NCI-H2171 treated with DMSO at 0.1 percent for 48 hours (cell line): Measurements from ENCODE around the gene CCDC27.

Experiments
- DNase-seq: peaks from one replicate; lab custom pipeline; 2025; lab: John Stamatoyannopoulos, UW

The CCDC27 gene

DNA sequence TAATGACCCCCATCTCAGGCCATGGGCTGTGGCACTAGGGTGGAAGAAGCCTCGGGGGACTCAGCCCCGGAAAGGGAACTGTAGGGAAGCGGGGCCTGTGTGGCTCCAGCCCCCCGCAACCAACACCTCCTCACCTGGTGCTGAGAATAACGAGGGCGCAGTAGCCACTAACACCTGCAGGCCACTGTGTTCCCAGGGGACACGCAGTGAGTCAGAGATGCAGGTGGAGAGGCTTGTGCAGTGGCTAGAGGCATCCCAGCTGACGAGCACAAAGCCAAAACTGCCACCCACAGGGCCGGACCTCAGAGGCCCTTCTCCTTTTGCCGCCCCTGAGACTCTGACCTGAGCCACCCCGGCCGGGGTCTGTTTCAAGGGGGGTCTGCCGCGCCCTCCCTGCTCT, 33.5 kb upstream of the CCDC27 start:
- no peak for DNase-seq

DNA sequence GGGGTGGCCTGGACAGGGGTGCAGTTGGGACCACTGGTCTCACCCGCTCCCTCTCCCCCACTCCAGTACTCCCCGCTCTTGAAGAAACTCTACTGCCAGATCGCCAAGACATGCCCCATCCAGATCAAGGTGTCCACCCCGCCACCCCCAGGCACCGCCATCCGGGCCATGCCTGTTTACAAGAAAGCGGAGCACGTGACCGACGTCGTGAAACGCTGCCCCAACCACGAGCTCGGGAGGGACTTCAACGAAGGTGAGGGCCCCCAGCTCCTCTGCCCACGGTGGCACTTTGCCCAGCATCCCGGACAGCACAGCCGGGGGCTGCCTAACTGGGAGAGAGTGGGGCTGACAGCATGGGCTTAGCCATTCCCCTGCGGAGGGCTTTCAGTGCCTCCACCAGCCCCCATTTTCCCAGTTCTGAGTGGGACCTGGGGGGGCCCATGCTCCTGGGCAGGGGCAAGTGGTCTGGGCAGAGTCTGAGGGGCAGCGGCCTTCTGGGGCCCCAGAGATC, 30.2 kb upstream of the CCDC27 start:
- DNase-seq = no peak

DNA sequence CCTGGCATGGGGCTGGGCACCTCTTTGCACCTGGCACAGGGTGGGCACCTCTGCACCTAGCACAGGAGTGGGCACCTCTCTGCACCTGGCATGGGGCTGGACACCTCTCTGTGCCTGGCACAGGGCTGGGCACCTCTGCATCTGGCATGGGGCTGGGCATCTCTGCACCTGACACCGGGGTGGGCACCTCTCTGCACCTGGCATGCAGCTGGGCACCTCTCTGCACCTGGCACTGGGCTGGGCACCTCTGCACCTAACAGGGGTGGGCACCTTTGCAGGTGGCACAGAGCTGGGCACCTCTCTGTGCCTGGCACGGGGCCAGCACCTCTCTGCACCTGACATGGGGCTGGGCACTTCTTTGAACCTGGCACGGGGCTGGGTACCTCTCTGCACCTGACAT, 29.4 kb upstream of the CCDC27 start:
- no peak for DNase-seq

DNA sequence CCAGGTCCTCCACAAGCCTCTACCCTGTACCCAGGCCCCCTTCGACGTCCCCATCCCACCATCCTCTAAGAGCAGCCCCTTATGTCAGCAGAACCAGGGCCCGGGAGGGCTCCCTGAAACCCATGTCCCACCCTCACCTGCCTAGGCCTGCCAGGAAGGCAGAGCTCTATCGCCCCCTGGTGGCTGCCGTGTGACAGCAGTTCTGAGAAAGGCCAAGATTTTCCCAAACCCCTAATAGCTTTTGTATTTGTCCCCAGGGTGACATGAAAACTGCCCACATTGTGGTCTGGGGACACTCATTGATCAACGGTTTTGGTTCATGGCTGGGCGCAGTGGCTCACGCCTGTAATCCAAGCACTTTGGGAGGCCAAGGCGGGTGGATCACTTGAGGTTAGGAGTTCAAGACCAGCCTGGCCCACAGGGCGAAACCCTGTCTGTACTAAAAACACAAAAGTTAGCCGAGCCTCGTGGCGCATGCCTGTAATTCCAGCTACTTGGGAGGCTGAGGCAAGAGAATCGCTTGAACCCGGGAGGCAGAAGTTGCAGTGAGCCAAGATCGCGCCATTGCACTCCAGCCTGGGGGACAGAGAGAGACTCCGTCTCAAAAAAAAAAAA, 27.7 kb upstream of the CCDC27 start:
- DNase-seq = peak; percentile 72

DNA sequence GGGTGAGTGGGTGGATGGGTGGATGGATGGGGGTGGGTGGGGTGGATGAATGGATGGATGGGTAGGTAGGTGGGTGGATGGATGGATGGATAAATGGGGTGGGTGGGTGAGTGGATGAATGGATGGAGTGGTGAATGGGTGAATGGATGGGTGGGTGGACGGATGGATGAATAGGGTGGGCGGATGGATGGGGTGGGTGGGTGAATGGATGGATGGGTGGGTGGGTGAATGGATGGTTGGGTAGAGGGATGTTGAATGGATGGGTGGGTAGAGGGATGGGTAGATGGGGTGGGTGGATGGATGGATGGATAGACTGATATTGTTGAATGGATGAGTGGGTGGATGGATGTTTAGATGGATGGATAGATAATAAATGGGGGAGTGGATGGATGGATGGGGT, 26.9 kb upstream of the CCDC27 start:
- no peak for DNase-seq

DNA sequence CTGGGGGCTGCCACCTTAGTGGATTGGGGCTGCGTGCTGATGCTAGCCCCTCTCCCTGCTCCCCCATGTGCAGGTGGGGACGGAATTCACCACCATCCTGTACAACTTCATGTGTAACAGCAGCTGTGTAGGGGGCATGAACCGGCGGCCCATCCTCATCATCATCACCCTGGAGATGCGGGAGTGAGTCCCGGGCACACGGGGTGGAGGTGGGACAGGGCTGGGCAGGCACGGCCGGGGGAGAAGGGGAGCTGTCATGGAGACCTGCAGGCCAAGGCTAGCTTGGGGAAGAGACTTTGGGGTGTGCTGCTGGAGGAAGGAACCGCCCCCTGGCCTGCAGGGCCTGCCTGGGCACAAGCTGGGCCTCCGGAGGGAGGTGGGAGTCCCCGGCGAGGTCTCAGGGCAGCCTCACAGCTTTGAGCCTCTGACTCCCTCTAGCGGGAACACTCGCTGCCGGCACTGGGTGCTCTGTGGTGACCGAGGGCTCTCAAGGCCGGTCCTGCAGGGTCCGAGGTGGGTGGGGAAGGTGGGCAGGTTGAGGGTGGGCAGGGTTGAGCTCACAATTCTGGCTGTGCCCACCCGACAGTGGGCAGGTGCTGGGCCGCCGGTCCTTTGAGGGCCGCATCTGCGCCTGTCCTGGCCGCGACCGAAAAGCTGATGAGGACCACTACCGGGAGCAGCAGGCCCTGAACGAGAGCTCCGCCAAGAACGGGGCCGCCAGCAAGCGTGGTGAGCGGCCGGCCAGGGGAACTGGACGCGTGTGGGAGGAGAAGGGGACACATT, 25.0 kb upstream of the CCDC27 start:
- no peak for DNase-seq

DNA sequence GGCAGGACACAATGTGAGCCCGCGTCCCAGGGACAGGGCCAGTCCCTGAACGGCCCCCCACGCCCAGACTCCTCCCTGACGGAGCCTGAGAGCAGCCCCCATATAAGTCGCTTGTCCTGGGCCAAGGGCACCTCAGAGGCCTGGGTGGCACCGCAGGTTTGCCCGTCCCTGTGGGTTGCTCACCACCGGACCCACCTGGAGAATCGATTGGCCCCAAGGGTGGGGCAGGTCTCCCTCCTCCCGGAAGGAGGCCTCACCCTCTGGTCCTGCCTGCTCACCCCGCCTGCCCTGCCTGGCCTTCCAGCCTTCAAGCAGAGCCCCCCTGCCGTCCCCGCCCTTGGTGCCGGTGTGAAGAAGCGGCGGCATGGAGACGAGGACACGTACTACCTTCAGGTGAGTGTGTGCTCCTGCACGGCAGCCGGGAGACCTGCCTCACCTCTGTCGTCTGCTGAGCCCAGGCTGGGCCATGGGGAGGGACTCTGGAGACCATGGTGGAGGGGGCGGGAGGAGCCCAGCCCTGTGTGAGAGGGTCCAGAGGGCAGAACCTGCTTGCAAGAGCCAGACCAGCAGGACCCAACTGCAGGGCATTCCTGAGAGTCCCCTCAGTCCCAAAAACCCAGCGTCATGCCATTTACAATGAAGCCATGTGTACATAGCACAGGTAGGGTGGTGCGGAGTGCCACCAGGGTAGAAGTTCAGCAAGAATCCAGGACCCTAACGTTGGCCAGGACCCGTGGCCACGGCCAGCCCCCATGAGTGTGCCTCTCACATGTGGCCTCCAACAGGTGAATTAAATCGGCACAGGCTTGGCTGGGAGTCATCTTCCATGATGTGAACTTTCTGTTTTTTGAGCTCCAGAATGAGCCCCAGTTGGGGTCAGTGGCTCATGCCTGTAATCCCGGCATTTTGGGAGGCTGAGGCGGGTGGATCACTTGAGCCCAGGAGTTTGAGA, 24.1 kb upstream of the CCDC27 start:
- DNase-seq = no peak

DNA sequence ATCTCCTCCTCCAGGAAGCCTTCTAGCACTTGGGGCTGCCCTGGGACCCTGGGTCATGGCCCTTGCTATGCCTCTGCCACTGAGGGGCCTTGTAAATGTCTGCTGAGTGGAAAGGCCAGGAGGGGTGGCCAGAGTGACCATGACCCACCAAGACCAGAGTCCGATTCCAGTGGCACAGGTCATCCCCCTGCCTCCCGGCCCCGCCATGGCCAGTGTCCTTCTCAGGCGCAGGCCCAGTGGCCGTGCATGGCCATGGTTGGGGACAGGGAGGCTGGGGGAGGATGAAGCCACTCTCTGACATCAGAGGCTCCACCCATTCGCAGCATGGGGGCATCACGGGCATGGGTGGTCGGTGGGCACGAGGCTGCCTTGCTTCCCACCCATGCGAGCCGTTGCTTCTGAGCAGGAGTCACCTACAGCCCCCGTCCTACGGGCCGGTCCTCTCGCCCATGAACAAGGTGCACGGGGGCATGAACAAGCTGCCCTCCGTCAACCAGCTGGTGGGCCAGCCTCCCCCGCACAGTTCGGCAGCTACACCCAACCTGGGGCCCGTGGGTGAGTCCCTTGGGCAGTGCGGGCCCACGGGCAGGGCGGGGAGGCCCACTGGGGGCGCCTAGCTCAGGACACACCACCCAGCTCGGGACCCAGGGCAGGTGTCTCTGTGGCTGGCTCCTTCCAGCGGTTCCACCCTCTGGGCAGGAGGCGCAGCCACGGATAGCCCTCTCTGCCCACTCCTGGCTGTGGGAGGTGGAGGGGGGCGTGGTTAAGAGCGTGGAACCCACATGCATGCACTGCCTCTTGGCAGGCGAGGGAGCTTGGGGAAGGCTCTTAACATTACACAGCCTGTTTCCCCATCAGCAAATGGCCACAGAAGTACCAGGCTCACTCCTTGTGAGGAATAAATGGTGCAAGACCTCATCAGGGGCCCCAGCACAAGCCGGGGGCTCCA, 22.4 kb upstream of the CCDC27 start:
- DNase-seq = no peak

DNA sequence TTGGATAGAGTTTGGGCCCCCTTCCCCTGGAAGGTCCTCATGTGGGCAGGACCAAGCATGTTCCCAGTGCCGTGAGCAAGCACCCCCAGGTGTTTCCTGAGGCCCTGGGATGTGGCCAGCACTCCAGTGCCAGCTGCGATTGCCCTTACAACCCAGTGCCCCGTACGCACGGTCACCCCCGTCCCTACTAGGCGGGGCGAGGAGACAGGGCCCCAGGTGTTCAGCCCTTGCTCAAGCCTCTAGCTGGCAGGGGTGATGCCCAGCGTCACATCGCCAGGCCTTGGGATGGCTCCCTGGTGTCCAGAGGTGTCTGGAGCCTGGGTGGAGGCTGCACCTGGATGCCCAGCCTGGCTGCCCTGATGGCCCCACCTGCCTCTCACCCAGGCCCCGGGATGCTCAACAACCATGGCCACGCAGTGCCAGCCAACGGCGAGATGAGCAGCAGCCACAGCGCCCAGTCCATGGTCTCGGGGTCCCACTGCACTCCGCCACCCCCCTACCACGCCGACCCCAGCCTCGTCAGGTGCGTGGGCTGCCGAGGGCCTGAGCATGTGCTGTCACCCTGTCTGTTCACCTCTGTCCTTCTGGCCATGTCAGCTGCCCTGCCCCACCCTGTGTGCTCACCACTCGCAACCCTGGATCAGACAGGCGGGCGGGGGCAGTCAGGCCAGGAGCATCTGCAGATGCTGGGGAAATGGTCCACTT, 21.6 kb upstream of the CCDC27 start:
- no peak for DNase-seq

DNA sequence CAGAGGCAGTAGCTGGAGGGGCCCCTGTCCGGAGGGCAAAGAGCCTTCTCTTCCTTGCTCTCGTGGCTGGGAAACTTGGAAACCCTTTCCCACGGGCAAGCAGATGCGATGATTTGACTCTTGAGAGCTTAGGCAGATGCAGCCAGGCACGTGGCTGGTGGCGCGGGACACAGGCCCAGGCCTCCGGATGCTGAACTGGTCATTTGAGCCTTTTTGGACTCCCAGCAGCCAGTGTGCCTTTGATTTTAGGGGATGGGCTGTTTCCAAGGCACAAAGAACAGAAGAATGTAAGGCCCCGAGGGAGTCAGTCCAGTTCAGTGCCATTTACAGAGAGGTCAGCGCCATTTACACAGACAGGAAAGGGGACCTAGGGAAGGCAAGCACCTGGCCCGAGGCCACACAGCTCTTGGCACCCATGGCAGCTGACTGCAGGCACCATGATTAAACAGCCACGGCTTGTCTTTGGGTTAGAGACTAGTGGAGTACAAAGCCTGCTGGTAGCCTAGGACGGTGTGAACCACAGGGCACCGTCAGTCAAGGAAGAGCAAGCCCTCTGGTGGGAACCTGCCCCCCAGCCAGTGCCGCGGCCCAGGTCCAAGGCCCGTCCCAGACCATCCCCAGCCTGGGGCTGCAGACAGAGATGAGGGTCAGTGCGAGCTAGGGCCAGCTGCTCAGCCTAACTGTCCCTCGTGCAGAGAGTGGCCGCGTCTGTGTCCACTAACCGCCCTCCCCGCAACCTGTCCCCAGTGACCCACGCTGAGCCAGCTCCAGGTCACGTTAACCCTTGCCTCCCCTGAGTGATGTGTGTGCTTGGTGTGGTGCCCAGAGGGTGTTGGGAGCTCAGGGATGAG, 20.4 kb upstream of the CCDC27 start:
- DNase-seq = no peak

DNA sequence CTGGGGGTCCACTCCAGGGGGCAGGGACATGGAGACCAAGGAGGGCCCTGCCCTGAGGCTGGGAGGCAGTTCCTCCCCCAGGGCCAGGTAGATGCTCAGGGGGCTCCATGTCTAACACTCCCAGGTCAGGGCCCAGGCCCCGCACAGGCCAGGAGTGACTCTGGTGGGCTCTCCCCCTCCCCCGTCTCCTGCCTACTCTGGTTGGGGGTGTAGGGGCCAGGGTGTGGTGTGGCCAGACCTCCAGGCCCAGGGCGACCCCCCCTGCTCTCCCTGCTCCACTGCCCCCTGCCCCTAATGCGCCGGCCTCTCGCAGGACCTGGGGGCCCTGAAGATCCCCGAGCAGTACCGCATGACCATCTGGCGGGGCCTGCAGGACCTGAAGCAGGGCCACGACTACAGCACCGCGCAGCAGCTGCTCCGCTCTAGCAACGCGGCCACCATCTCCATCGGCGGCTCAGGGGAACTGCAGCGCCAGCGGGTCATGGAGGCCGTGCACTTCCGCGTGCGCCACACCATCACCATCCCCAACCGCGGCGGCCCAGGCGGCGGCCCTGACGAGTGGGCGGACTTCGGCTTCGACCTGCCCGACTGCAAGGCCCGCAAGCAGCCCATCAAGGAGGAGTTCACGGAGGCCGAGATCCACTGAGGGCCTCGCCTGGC, 19.7 kb upstream of the CCDC27 start:
- no peak for DNase-seq

DNA sequence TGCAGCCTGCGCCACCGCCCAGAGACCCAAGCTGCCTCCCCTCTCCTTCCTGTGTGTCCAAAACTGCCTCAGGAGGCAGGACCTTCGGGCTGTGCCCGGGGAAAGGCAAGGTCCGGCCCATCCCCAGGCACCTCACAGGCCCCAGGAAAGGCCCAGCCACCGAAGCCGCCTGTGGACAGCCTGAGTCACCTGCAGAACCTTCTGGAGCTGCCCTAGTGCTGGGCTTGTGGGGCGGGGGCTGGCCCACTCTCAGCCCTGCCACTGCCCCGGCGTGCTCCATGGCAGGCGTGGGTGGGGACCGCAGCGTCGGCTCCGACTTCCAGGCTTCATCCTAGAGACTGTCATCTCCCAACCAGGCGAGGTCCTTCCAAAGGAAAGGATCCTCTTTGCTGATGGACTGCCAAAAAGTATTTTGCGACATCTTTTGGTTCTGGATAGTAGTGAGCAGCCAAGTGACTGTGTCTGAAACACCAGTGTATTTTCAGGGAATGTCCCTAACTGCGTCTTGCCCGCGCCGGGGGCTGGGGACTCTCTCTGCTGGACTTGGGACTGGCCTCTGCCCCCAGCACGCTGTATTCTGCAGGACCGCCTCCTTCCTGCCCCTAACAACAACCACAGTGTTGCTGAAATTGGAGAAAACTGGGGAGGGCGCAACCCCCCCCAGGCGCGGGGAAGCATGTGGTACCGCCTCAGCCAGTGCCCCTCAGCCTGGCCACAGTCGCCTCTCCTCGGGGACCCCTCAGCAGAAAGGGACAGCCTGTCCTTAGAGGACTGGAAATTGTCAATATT, 19.0 kb upstream of the CCDC27 start:
- no peak for DNase-seq

DNA sequence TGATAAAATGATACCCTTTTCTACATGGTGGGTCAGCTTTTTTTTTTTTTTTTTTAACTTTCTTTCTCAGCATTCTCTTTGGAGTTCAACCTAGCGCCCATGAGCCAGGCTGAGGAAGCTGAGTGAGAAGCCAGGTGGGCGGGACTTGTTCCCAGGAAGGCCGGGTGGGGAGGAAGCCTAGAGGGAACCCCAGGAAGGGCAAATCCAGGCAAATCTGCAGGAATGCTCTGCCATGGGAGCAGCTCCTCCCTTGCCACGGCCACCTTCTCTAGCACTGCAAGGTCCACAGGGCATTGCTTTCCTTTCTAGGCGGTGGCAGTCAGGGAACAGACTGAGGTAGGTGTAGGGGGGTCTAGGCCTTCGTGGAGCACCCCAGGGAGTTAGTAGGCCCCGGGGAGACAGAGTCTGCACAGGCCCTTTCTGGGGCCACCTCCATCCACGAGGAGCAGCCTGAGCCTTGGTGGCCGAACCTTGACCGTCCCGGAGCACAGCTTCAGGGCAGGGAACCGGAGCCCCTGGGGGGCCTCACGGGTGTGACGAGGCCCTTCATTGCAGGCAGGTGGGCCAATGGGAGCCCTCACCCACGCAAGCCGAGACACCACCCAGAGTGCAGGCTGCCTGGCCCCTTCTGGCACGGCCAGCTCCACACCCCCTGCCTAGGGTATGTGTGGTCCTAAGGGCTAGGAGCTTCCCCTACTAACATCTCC, 18.2 kb upstream of the CCDC27 start:
- no peak for DNase-seq

DNA sequence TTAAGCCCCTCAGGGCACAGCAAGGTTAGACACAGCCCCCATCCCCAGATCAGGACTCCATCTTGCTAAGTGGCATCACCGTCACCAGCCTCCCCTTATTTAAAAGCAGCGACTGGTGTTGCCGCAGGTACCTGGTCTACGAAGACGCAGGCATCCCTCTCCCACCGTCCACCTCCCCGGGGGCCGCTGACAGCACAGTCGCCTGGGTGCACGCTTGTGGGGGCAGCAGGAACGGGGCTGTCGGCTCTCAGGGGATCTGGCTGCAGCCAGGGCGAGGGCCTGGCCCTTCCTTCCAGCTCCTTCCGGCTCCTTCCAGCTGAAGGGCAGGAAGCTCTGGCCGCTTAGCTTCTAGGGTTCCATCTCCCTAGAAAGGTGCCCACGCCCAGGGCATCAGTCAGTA, 17.6 kb upstream of the CCDC27 start:
- no peak for DNase-seq

DNA sequence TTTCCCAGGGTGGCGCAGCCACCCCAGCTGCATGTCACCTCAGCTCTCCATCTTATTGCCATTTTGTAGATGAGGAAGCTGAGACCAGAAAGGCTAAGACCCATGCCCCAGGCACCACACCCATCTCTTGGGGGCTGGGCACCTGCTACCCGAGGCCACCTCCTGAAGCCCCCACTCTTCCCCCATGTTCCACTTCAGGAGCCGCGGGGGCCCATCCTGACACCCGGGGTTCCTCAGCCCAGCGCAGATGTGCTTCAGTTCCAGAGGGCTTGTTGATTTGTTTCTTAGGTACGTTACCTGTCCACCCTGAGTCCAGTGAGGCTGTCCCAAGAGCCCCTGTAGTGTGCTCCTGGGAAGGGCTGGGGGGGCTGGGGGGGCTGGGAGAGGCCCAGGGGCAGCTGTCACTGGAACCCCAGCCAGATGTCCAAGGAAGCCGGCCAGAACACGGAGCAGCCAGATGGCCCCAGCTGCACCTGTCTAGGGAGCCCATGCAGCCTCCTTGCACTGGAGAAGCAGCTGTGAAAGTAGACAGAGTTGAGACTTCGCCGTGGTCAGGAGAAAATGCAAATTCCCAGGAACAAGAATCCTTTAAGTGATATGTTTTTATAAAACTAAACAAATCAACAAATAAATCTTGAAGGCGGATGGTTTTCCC, 17.1 kb upstream of the CCDC27 start:
- peak; percentile 22 for DNase-seq

DNA sequence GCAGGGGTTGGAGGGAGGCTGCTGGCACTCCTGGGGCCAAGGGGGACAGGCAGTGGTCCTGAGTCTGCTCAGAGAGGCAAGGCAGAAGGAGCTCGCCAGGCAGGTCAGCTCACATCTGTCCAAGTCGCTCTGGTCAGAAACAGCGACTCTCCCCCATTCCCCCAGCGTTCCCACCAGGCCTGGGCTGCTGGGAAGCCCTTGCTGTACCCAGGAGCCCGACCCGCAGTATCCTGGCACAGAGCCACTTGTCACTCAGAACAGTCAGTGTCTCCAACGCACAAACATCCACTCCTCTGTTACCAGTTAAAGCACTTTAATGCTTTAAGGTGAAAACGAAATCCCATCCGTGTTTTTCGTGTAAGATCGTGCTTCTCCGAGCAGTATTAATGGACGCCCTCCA, 16.6 kb upstream of the CCDC27 start:
- no peak for DNase-seq

DNA sequence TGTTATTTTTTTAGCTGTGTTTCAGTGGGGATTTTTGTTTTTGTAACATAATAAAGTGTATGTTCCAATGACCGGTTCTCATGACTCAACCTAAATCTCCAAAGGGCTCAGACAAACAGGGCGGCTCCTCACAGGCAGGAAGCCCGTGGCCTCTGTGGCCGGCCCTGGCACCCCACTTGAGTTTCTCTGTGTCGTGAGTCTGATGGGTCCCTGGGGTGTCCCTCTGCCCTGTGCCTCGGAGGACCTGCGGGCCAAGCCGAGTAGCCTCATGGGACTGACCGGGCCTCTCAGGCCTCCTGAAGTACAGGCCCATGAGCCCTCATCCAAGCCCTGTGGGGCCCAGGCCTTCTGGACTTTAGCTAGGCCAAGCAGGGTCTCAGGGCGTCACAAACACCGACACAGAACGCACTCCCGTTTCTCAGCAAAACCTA, 16.1 kb upstream of the CCDC27 start:
- DNase-seq = no peak
